ENCODE data around the gene STYXL2. TPM values are rescaled to one million over a fixed set of nuclear protein-coding genes. Genes with fewer than 3 reads are reported as not detected.

Gene STYXL2
- total RNA-seq, 3 donors from 2014 or later (not counting 1 experiment from before 2014, with no cell fraction given), result not detected

DNA sequence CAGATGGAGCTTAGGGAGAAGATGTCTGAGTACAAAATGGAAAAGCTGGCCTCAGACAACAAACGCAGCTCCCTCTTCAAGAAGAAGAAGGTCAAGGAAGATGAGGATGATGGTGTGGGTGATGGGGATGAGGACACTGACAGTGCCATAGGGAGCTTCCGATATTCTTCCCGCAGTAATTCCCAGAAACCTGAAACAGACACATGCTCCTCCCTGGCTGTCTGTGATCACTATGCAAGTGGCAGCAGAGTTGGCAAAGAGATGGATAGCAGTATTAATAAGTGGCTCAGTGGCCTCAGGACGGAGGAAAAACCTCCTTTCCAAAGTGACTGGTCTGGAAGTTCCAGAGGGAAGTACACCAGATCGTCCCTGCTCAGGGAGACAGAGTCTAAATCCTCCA, 33.8 kb downstream of the STYXL2 start:
- DNase-seq (no peak), ATAC-seq (no peak)
- H3K4me3 ChIP-seq (ENCODE audit: low read length), result no peak overlapping the region
- Mint-ChIP-seq H3K27ac (no peak overlapping the region), H3K36me3 (no peaks in the 10 kb centered on the region), H3K9me3 (no peaks in the 10 kb centered on the region), H3K4me1 (peaks cover 0 to 4% of the 10 kb centered on the region in 2 donors), H3K4me3 (no peak overlapping the region), H3K27me3 (ENCODE audit: low read depth in 2 of 2) (peaks cover 35 to 37% of the 10 kb centered on the region in 2 donors)
- 84% methylated on average over 5 of the region's 5 CpGs for WGBS (ENCODE audit: insufficient coverage)
- H3K27ac ChIP-seq (ENCODE audit: low read length), result no peak overlapping the region
- intact Hi-C loops (cut with micrococcal nuclease), result loop anchor here (5.0 kb wide), 1 partner anchor 215 kb away; no protein-coding TSS in a partner anchor
- H3K27me3 ChIP-seq (ENCODE audit: control insufficient read depth, insufficient read depth, low read length), result no peaks in the 10 kb centered on the region
- TF ChIP-seq CTCF (IDR thresholded peaks at IDR 0.05), result no peak
- H3K4me1 ChIP-seq (ENCODE audit: control insufficient read depth, insufficient read depth, low read length), result no peaks in the 10 kb centered on the region
- no peaks in the 10 kb centered on the region for H3K9me3 ChIP-seq (ENCODE audit: control insufficient read depth, insufficient read depth, low read length)
- no peaks in the 10 kb centered on the region for H3K36me3 ChIP-seq (ENCODE audit: control insufficient read depth, insufficient read depth, low read length)

- Histone ChIP-seq H3K27me3 (ENCODE audit: control insufficient read depth, insufficient read depth, low read length) (no peaks in the 10 kb centered on the region), H3K9me3 (ENCODE audit: control insufficient read depth, insufficient read depth, low read length) (no peaks in the 10 kb centered on the region), H3K27ac (ENCODE audit: low read length) (no peak overlapping the region), H3K4me1 (ENCODE audit: control insufficient read depth, insufficient read depth, low read length) (no peaks in the 10 kb centered on the region), H3K4me3 (ENCODE audit: low read length) (no peak overlapping the region), H3K36me3 (ENCODE audit: control insufficient read depth, insufficient read depth, low read length) (no peaks in the 10 kb centered on the region)
- DNase-seq (peak in 1 of 2 donors; percentile 49), ATAC-seq (peak in 1 of 3 donors; percentile 41)
- intact Hi-C loops (cut with micrococcal nuclease), result loop anchor here (1.0 to 5.0 kb wide), 2 partner anchors 62 to 216 kb away; no protein-coding TSS in a partner anchor
- peaks cover 0 to 4% of the 10 kb centered on the region in 2 donors for H3K4me1 Mint-ChIP-seq
- peaks cover 35 to 37% of the 10 kb centered on the region in 2 donors for H3K27me3 Mint-ChIP-seq (ENCODE audit: low read depth in 2 of 2)
- H3K27ac Mint-ChIP-seq, result no peak overlapping the region
- TF ChIP-seq CTCF (IDR thresholded peaks at IDR 0.05), result peak; percentile 17
- 86% methylated on average over 17 of the region's 17 CpGs for WGBS (ENCODE audit: insufficient coverage)
- no peak overlapping the region for H3K4me3 Mint-ChIP-seq
- H3K9me3 Mint-ChIP-seq, result no peaks in the 10 kb centered on the region
- H3K36me3 Mint-ChIP-seq, result no peaks in the 10 kb centered on the region
Measured at GRCh38 chr1:167128261-167129227, 34.7 kb downstream of the STYXL2 start.

GRCh38 chr1:167130829-167131510, 37.1 kb downstream of the STYXL2 start:
- Mint-ChIP-seq H3K27ac (no peak overlapping the region), H3K27me3 (ENCODE audit: low read depth in 2 of 2) (peaks cover 40 to 53% of the 10 kb centered on the region in 2 donors), H3K4me1 (no peaks in the 10 kb centered on the region), H3K36me3 (no peaks in the 10 kb centered on the region), H3K9me3 (no peaks in the 10 kb centered on the region), H3K4me3 (no peak overlapping the region)
- DNase-seq (no peak), ATAC-seq (no peak)
- Histone ChIP-seq H3K9me3 (ENCODE audit: control insufficient read depth, insufficient read depth, low read length) (no peaks in the 10 kb centered on the region), H3K4me1 (ENCODE audit: control insufficient read depth, insufficient read depth, low read length) (no peaks in the 10 kb centered on the region), H3K27me3 (ENCODE audit: control insufficient read depth, insufficient read depth, low read length) (no peaks in the 10 kb centered on the region), H3K36me3 (ENCODE audit: control insufficient read depth, insufficient read depth, low read length) (no peaks in the 10 kb centered on the region), H3K4me3 (ENCODE audit: low read length) (no peak overlapping the region), H3K27ac (ENCODE audit: low read length) (no peak overlapping the region)
- intact Hi-C loops (cut with micrococcal nuclease), result no loop called here
- no peak for TF ChIP-seq CTCF (IDR thresholded peaks at IDR 0.05)
- 36% methylated on average over 4 of the region's 4 CpGs for WGBS (ENCODE audit: insufficient coverage)
